T-helper 22 cell (primary cell): Measurements from ENCODE around the gene SRGAP3.

ENCODE experiments used
- DNase-seq: peaks from one replicate; pipeline ENCODE4 v3.0.0-alpha.2; 2020; ENCODE audit warnings: low read depth

Gene SRGAP3

GRCh38 chr3:8964436-8965370 lies 284.7 kb downstream of the SRGAP3 start:
- DNase-seq = no peak

- peak; percentile 80 for DNase-seq
Measured at GRCh38 chr3:8963137-8963853, 286.2 kb downstream of the SRGAP3 start, which contains the start of gene RAD18. TSS of gene RAD18 (minus strand) at chr3:8963472. CDS start at chr3:8963385, 87 bp downstream.

GRCh38 chr3:8962226-8962861 lies 287.1 kb downstream of the SRGAP3 start:
- no peak for DNase-seq

GRCh38 chr3:8959668-8960067 lies 289.8 kb downstream of the SRGAP3 start:
- DNase-seq = no peak

- DNase-seq = no peak
Measured at GRCh38 chr3:8954938-8955763, 294.3 kb downstream of the SRGAP3 start.

- no peak for DNase-seq
Measured at GRCh38 chr3:8953313-8953712, 296.1 kb downstream of the SRGAP3 start.

- no peak for DNase-seq
Measured at GRCh38 chr3:8952130-8952529, 297.3 kb downstream of the SRGAP3 start.

- no peak for DNase-seq
Measured at GRCh38 chr3:8945890-8946600, 303.4 kb downstream of the SRGAP3 start.

GRCh38 chr3:8942746-8943488 lies 306.5 kb downstream of the SRGAP3 start:
- no peak for DNase-seq

- no peak for DNase-seq
Measured at GRCh38 chr3:8942115-8942514, 307.3 kb downstream of the SRGAP3 start.

GRCh38 chr3:8938021-8938420 lies 311.4 kb downstream of the SRGAP3 start:
- DNase-seq = no peak

GRCh38 chr3:8937064-8938020 lies 312.1 kb downstream of the SRGAP3 start:
- no peak for DNase-seq

GRCh38 chr3:8932507-8932906 lies 316.9 kb downstream of the SRGAP3 start:
- no peak for DNase-seq

GRCh38 chr3:8931342-8931741 lies 318.1 kb downstream of the SRGAP3 start:
- no peak for DNase-seq
